ENCODE data around the gene SOX6.

The SOX6 gene

DNA sequence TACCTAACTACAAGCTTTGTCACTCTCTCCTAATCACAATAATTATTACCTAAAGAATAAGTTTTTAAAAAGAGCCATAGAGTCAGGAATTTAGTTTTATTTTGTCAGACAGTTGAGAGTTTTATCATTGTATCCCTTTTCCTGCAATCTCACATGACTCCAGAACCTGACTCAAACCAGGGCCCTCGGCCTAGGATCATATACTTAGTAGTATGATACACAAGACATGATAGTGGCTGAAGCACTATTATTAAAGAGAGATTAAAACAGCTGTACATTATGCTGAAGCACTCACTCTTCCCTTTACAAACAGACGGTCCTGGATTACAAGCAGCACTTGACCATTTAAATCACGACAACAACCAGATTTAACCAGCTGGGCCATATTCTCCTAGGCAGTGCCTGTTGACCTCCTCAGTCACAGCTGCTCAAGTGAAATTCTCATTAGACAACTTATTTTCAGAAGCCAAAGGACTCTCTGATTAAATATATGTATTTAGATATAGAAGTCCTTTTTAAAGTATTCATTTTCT is 44.0 kb downstream of the SOX6 start:
- DNase-seq = no peak

DNA sequence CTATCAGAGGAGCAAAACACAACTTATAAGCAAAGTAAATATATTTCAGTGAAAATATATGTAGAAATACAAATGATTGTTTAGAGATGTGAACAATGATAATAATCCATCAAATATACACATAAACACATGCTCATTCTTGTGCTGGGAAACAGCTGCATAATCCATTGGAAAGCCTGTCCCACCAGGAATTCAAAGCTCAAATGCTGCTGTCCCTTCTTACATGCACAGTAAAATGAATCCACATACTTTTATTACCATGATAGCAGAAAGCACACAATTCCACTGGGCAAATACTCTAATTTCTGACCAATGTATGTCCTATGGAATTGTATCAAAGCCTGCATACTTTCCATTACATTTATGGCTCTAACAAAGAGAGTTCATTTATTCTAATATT is 44.5 kb downstream of the SOX6 start:
- no peak for DNase-seq

DNA sequence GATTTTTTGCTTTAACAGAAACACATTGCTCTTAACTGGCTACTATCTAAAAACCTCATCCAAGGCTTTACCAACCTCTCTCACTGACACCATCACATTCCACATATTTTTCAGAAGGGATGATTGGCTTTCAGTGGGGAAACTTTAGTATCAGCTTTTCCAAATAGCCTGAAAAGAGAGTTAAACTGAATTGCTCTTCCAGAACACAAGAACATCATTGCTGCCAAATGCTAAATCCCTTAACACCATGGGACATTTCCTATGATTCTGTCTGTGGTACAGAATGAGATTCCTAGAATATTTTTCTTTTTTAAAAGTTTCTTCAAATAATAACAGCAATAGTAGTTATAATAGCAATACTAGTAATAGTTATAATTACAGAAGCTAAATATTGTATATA is 45.4 kb downstream of the SOX6 start:
- no peak for DNase-seq

DNA sequence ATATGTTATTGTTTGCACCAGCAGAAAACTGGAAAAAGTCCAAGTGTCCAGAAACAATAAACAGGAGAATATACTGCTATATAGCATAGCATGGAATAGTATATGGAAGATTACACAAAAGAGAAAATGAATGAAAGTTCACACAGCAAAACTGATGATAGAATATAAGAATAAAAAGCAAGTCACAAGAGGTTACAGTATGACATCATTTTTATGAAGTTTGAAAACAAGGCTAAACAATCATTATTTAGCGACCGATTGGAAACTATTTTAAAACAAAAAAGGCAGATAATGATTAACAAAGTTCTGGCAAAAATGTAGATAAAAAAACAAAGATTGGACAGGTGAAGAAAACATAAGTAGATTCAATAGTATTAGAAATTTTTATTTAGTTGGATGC is 47.1 kb downstream of the SOX6 start:
- DNase-seq = no peak

DNA sequence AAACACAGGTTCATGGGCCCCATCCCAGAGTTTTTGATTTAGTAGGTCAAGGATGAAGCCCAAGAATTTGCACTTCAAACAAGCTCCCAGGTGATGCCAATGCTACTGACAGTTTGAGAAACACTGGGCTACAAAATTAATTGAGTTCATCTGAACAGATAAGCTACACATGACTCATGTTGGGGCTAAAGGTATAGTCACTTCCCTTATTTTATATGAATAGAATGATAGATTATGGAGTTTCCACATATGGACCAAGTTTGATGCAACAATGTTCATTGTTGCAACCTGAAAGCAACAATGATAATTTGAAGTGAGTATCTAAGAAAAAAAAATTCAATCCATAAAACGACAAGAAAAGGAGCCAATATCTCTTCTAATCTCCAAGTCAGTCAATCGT is 54.9 kb downstream of the SOX6 start:
- DNase-seq = no peak

DNA sequence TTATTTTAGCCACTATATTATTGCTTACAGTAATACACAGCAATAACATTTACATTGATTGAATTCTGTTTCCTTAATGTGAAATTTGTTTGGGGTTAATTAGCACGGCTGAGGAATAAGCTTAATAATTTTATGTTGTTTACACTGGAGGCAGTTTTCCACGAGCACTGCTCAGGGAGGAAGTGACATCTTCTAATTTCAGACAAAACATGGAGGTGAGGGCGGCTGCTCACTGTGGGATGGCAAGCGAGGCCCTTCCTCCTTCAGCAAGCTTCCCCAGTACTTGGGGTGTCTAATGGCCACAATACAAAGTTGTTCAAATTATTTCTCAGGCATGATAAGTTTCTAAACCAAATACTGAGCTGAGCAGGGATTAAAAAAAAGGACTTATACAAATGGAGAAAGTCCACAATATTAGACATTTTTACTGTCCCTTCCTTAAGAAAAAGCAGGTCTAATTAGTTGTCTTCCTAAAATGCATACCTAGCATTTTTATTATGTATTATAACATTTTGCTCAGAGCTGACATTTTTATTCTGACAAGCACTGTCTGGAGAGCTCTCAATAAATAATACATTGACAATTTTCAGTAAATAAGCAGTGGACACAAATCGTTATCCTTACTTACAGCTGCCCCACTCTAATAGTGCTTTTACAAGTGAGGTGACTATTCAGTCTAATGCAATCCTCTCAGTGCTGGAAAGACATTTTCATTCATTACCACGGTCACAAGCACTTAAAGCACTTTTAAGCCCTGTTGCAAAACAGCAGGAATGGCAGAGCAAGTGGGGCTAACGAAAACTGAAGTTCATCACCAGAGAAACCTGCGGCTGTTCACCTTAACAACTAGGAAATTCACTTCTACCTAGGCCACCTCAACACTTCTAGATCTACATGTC is 56.2 kb downstream of the SOX6 start:
- DNase-seq = no peak

DNA sequence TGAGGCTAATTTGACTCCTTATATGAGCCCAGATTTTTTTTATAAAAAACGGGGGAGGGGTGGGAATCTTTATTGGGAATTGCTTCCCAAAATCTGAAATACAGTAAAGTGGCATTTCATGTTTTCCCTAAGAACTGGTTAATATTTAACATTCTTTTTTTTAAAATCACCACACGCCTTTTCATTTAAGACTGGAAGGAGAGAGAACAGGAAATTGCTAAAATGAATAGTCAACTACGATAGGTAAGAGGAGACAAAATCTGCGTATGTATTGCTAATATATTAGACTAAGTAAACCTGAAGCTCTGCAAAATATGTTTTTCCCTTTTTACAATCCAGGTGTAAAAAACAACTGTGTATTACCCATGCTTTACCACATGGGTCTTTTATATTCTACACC is 57.0 kb downstream of the SOX6 start:
- DNase-seq = no peak

DNA sequence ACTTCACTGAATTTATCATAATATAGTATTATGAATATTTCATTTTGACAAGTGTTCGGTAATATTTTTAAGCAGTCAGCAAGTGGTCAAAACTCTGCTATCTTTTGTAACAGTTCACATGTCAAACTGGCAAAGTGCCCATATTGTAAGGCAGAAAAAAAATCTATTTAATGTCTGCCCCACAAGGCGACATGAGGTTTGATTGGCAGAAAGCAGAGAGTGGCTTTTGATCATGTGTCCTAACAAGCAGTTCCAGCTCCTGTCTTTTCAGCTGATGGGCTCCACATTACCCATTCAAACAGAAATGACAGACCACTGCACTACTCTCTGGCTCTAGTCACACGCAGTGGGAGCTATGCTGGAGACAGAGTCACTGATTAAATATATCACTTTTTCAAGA is 59.0 kb downstream of the SOX6 start:
- DNase-seq = peak in 1 of 2 experiments; percentile 59

DNA sequence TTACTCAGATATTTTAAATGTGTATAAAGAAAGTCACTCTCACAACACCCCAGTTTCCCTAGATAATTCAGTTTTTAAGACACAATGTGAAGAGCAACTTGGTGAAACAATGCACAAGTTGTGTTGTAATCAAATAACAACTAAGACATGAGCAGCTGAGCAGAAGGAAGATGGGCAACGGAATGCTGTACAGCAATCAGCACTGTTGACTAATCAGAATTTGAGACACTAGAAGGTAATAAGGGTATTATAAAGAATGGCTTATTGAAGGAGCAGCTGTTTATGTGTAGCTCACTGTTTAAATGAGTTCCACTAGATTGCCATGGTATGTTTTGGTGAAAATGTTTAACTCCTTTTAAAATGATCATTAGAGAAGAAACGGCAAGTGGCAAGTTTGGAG is 60.1 kb downstream of the SOX6 start:
- no peak for DNase-seq

DNA sequence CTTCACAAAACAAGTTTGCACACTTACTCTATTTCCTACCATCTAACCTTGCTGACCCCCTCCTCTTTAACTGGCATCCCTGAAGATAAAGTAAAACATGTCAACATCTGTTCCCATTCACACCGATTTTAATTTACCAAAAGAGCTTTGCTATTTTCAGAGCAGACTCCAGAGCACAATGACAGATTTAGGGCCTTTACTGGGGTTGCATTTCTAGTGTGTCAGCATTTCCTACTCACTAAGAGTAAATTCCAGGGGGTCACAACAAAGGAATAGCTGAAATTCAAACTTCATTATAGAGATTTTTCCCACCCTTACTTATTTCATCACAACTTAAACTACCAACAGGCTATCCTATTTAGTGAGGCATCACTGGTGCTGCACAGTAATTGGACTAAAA is 60.8 kb downstream of the SOX6 start:
- no peak for DNase-seq

DNA sequence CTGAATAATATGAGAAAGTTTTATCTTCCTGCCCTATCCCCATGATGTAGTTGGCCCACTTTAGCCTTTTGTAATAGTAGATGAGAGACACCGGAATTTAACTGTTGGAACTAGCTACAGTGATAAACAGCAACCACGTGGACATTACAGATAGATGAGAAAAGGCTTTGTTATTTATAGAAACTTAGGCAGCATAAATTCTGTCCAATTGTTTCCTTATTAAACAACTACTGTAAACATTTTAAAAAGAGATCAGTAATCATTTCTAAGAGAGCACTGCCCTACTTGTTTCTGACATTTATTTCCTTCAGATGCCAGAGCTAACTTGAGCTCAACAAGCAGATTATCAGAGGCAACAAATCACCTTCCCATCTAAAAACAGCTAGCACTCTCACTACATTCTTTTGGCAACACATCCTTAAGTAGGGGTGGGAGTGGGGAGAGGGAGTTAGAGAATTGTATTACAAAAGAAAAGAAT is 63.1 kb downstream of the SOX6 start:
- no peak for DNase-seq

DNA sequence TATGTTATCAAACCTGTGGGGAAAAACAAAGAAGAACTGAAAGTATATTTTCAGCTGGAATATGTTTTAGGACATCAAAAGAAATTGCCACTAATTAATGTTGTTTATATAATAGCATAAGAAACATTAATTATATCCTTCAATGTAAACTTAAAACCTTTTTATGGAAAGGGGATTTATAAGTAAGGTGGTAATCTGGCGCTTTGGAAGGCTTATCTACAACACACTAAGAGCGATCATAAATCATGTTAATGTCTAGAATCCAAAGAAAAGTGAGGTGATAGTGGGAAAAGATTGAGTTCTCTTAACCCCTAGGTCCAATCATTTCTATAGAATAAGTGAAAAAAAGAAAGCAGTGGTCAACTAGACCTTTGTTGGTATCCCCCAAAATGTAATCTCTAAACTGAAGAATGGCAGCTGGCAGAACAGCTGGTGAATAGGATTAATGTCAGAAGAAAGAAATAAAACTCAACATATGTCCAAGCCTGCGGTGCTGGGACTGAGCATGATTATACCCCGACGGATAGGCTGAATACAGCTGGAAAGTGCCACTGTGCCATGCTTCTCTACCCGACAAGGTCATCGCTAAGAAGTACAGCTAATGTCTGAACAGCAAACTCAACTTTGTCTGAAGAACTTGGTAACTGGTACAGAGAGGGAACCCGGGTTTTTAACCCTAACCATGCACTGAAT is 64.0 kb downstream of the SOX6 start:
- DNase-seq = no peak

DNA sequence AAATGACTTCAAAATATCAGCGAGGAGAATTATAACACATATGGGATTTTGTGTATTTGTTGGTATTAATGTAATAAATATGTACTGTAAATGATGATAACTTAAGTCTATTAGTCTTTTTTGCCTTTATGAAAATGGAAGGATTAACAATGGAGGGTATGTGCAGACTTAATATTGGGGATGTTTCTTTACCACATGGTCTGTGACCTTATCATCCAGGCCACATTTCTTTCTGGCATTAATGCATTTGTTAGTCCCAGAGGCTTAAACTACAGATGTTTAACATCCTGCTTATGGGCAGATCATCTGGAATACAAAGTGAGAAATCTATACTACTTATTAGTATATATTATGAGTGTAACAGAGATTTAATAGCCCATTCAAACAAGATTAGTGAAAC is 64.6 kb downstream of the SOX6 start:
- DNase-seq = no peak

DNA sequence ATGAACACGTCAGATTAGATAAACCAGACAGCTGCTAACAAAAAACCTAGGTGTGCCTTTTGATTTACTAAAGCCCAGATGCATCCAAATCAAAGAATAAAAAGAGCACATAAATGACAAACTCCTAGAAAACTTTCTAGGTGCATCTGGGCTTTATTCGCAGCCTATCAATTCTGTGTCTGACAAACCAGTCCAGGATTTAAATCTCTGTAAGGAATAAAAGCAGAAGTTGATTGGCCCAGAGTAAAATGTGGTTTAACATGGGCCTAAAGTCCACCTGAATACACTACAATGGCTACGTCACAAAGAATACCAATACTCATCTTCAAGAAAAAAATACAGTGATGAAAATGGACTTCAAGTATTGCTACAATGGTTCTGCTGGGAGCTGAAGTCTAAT is 66.8 kb downstream of the SOX6 start:
- DNase-seq = no peak

DNA sequence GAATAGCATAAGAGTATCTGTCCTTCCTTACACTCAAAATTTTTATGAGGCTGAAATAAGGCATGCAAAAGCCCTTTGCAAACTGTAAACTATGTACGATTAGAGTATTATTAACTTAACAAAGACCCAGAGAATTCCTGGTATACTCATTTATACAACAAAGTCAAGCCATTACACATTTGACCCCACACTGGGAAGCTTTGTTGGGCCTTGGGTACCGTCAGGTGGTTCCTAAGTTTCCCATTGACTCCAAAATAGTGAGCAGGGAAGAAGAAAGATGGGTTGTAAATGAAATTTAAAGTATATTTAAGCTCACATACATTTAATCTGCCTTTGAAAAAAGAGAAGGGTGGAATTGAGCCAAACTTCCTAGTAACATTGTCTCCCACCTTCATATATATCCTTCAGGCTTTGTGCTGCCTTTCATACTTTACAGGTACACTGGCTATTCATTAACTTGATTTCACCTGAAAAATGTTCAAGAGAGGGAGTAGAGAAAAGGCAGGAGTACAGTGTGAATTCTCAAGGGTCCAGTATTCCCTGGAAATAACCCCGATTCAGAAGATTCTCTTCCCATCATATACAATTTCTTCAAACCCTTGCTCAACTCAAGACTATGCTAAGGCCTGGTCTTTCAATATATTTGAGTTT is 68.6 kb downstream of the SOX6 start:
- no peak for DNase-seq

DNA sequence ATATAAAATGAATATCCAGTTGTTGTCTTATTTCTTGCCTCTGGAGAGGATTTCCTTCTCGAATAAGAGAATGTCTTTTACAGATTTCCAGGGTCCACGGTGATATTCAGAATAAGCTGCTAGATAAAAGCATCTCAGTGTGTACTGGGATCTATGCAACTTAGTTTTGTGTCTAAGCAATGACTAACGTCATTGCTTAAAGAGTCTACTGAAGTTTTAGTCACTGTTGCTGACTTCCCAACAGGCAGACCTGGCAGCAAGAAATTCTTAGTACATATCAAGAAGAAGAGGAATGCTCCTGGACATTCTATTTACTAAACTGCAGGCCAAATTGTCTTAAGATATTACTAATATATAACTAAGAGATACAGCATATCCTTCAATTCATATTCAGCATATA is 70.3 kb downstream of the SOX6 start:
- DNase-seq = no peak

DNA sequence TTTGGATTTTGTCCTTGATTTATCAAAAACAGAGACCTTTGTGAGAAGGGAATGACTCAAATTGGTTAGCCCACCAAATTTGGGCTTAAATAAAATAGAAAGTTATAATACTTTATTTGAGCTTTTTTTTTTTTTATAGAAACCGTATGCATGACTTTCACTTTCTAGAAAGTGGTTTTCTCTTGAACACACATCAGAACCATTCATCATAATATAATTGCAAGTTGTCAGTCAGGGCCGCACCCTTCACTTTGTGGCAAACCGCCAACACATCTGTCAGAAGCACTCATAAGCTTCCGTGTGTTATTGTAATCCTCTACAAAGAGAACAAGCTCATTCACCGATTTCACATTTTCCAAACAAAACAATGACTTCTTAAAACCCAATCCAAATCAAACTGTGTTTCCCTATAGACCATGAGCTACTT is 76.1 kb downstream of the SOX6 start:
- peak; percentile 57 to 83 for DNase-seq

DNA sequence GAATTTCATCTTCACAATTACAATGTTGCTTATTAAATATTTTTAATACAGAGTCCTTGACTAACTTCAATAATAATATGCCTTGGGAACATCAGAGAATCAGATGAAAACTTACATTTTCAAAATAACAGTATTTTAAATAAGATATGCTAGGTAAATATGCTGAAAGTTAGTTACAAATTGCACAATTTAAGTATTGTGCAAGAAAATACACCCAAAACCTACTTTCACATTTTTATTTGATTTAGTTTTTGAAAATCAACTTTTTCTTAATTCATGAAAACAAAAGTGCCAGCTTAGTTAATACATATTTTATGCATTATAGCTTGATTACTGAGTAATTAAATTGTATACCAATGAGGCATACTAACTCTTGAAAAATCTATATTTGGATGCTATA is 76.8 kb downstream of the SOX6 start:
- DNase-seq = no peak

DNA sequence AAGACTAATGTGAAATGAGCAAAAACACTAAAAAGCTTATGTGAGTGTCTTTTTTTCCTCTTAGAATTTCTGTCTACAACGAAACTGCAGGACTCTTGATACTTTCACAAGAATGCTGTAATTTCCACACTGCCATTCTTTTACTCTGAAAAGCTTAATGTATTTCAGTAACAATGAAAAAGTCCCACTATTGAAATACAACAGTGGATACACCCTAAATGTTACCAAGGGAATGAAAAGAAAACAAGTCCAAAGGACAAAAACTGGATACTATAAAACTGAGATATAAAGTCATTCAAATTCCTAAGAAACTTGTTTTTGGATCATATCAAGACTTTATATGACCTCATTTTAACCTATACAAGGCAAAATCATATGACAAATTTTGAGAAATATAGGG is 77.4 kb downstream of the SOX6 start:
- no peak for DNase-seq

DNA sequence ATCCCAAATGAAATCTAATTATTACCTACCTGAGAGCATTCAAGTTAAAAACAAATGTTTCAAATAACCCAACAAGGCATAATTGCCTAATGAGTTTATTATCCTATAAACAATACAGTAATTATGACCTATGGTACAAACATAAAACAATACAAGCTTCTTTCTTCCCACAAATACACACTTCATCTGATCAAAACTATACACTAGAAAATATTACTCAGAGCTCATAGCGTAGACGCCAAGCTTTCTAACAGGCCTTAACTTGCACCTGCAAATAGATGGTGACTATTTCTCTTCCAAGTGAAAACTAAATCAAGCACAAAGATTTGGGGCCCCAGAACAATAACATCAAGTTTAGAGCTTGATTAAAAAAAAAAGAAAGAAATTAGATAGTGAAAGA is 78.1 kb downstream of the SOX6 start:
- DNase-seq = no peak

DNA sequence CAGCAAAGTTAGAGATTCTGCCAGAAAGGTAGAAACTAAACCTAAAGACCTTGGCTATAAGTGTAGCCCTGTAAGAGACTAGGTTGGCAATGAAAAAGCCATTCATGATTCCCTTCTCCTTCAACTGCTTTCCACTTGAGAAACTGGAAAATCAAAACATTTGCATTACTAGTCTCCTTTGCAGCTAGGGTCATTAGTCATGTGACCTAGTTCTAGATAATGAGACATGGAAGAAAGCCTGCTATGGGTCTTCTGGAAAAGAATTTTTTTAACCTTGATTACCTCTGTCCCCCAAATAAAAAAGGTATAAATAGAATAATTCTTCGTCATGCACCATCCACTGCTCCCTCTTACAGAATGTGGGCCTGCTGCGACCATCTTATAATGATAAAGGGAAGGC is 80.1 kb downstream of the SOX6 start:
- DNase-seq = no peak

DNA sequence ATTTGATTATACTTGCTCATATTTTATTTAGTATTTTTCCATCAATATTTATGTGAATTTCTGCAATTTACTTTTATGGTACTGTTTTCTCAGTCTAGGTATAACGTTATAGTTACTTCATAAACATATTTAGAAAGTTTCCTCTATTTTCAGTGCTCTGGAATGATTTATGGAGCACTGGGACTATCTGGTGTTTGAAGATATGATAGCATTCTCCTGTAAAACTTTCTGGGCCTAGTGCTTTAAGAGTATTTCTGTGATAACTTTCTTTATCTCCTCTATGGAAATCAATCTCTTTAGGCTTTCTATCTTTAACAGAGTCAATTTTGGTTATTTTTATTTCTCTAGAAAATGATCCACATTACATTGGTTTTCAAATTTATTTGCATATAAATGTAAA is 85.1 kb downstream of the SOX6 start:
- no peak for DNase-seq

DNA sequence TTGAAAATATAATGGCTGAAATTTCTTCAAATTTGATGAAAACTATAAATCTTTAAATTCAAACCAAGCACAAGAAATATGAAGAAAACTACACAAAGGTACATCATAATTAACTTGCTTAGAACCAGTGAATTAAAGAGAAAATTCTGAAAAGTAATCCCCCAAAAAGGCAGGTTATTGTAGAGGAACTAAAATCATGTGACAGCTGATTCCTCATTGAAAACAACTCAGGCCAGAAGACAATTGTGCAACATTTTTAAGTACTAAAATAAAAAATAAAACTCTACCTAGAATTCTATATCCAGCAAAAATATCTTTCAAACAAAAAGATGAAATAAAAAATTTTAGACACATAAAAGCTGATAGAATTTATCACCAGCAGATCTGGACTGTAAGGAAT is 90.3 kb downstream of the SOX6 start:
- no peak for DNase-seq

DNA sequence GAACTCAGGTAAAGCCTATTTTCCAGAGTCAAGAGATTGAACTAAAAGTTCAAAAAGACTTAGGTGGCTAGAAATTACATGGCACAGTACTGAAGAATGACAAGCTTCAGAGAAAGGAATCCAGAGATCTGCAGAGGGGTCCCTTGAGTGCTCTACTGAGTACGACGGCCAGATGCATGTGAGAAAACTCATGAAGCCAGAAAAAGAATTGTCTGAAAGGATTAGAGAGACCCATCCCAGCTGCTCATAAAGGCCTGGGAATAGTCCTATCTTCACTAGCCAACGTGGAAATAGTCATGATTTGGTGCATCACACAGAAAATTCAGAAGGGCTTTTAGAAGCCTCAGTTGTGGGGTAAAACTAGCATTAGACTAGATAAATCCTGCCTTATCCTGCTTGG is 91.3 kb downstream of the SOX6 start:
- DNase-seq = no peak
